HEK293 (cell line): ENCODE data around the gene ZBTB5.

Source experiments
- CTCF ChIP-seq: fragments of 450-650 bp; formaldehyde crosslinking; IDR thresholded peaks from 2 replicates; pipeline ENCODE4 v1.5.1; 2016; ENCODE audit warnings: missing biosample characterization, missing genetic modification characterization
- ZNF549 ChIP-seq: fragments of 450-650 bp; IDR thresholded peaks from 2 replicates; pipeline ENCODE4 v1.5.1; 2018; ENCODE audit warnings: missing biosample characterization, missing genetic modification characterization, mild to moderate bottlenecking, inconsistent platforms, moderate library complexity

GRCh38 chr9:37412431-37413151 lies 52.7 kb downstream of the ZBTB5 start:
- TF ChIP-seq ZNF549 (no peak), CTCF (no peak)
